ENCODE measurements around the gene KCNMB4.
"Not testable (repeated sequence)": the region's sequence is repeated elsewhere in the genome, so short reads cannot be mapped to it uniquely, and the experiment has no call there.

Gene KCNMB4

GRCh38 chr12:70379846-70380245 is 13.8 kb downstream of the KCNMB4 start:
- DNase-seq: peak; percentile 19

- DNase-seq: no peak
Measured at GRCh38 chr12:70383484-70383883, 17.4 kb downstream of the KCNMB4 start.

GRCh38 chr12:70383886-70384285 is 17.8 kb downstream of the KCNMB4 start:
- DNase-seq: no peak

- no peak for DNase-seq
Measured at GRCh38 chr12:70386771-70387170, 20.7 kb downstream of the KCNMB4 start.

- no peak for DNase-seq
Measured at GRCh38 chr12:70389678-70390077, 23.6 kb downstream of the KCNMB4 start.

- DNase-seq: not testable (repeated sequence)
Measured at GRCh38 chr12:70392631-70393030, 26.5 kb downstream of the KCNMB4 start.

GRCh38 chr12:70393787-70394499 is 27.9 kb downstream of the KCNMB4 start:
- no peak for DNase-seq

- no peak for DNase-seq
Measured at GRCh38 chr12:70398002-70398401, 31.9 kb downstream of the KCNMB4 start.

- DNase-seq: no peak
Measured at GRCh38 chr12:70398862-70399261, 32.8 kb downstream of the KCNMB4 start.

- DNase-seq: no peak
Measured at GRCh38 chr12:70399311-70399710, 33.2 kb downstream of the KCNMB4 start.

- DNase-seq: no peak
Measured at GRCh38 chr12:70400124-70400523, 34.0 kb downstream of the KCNMB4 start.

- DNase-seq: no peak
Measured at GRCh38 chr12:70402597-70402996, 36.5 kb downstream of the KCNMB4 start.

- no peak for DNase-seq
Measured at GRCh38 chr12:70403826-70404225, 37.7 kb downstream of the KCNMB4 start.

GRCh38 chr12:70408004-70408790 is 42.1 kb downstream of the KCNMB4 start:
- DNase-seq: no peak

GRCh38 chr12:70415987-70416386 is 49.9 kb downstream of the KCNMB4 start:
- no peak for DNase-seq

GRCh38 chr12:70417121-70417520 is 51.0 kb downstream of the KCNMB4 start:
- no peak for DNase-seq

GRCh38 chr12:70418101-70418500 is 52.0 kb downstream of the KCNMB4 start:
- DNase-seq: peak; percentile 5

GRCh38 chr12:70422631-70423030 is 56.5 kb downstream of the KCNMB4 start:
- DNase-seq: no peak

- no peak for DNase-seq
Measured at GRCh38 chr12:70426620-70427019, 60.5 kb downstream of the KCNMB4 start.

GRCh38 chr12:70427611-70428010 is 61.5 kb downstream of the KCNMB4 start:
- no peak for DNase-seq

- DNase-seq: no peak
Measured at GRCh38 chr12:70430400-70430799, 64.3 kb downstream of the KCNMB4 start.

- DNase-seq: no peak
Measured at GRCh38 chr12:70436836-70437235, 70.7 kb downstream of the KCNMB4 start.

GRCh38 chr12:70443062-70443673 is 77.1 kb downstream of the KCNMB4 start:
- no peak for DNase-seq

GRCh38 chr12:70444903-70445302 is 78.8 kb downstream of the KCNMB4 start:
- no peak for DNase-seq
